Retinal pigment epithelial cell (primary cell): ENCODE measurements around the gene ACP3.
"Not testable (repeated sequence)": the region's sequence is repeated elsewhere in the genome, so short reads cannot be mapped to it uniquely, and the experiment has no call there.

Experiments used
- DNase-seq: peaks from one replicate; pipeline ENCODE4 v3.0.0-alpha.2; 2010; ENCODE audit warnings: low read depth
- H3K4me3 ChIP-seq: 2 replicates; pipeline ENCODE4 v1.5.1; 2011; ENCODE audit warnings: mild to moderate bottlenecking, low read length, control low read depth, moderate library complexity
- TF ChIP-seq, protein P1 (sequence below): conservative IDR thresholded peaks from 2 replicates; pipeline ENCODE4 v1.5.1; 2011; ENCODE audit warnings: low read depth, low read length, control low read depth, inconsistent platforms

ACP3 gene

DNA sequence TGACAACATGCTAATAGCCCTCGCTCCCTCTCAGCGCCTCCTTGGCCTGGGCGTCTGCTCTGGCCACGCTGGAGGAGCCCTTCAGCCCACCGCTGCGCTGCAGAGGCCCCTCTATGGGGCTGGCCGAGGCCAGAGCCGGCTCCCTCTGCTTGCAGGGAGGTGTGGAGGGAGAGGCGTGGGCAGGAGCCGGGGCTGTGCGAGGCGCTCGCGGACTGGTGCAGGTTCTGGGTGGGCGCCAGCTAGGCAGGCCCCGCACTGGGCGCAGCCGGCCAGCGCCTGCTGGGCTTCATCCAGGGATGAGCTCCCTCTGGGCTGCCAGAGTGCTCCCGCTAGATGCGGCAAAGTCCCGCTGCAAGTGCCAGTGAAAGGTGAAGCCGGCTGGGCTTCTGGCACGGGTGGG lies 79.0 kb downstream of the ACP3 start:
- no peak for DNase-seq
- H3K4me3 ChIP-seq: no peak overlapping the region
- TF ChIP-seq, protein P1, sequence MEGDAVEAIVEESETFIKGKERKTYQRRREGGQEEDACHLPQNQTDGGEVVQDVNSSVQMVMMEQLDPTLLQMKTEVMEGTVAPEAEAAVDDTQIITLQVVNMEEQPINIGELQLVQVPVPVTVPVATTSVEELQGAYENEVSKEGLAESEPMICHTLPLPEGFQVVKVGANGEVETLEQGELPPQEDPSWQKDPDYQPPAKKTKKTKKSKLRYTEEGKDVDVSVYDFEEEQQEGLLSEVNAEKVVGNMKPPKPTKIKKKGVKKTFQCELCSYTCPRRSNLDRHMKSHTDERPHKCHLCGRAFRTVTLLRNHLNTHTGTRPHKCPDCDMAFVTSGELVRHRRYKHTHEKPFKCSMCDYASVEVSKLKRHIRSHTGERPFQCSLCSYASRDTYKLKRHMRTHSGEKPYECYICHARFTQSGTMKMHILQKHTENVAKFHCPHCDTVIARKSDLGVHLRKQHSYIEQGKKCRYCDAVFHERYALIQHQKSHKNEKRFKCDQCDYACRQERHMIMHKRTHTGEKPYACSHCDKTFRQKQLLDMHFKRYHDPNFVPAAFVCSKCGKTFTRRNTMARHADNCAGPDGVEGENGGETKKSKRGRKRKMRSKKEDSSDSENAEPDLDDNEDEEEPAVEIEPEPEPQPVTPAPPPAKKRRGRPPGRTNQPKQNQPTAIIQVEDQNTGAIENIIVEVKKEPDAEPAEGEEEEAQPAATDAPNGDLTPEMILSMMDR: no peak

- DNase-seq, H3K4me3 ChIP-seq: not testable (repeated sequence)
These were observed 79.6 kb downstream of the ACP3 start for GRCh38 chr3:132396776-132397175.

DNA sequence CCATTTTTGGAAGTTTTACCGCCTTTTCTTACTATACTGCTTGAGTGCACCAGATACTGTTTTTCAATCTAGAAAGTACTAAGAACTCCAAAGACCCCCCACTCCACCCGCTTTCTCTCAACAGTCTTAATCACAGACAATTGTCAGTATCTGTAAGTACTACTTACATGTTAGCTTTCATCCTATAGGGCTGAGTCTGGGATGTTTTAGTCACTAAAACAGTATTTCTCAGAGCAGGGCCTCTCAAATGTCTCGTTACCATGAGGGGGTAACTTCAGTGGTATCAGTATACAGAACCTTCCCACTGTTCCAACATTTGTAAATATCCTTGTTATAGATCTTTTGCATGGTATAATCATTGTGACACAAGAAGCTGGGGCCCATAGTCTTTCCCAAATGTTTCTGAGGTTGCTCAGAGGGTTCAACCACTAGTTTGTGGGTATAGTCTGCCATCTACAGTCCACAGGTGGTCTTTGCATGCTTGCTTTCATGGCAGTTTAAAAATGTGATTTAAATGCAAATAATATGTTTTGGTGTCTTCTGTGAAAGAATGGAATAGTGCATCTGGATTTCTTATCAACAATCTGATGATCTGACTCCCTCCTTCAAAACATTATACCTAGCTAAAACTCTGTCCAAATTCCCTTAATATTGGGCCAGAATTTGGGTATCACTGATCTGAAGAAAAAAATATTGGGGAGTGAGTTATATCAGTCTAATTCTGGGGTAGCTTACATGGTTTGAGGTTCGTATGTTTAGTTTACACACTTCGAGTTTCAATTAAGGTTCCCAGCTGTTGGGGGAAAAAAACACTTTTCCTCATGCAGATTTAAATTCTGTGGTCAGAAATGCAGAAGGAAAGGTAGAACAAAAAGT lies 82.1 kb downstream of the ACP3 start:
- TF ChIP-seq, protein P1: peak; percentile 89
- no peak for DNase-seq
- no peak overlapping the region for H3K4me3 ChIP-seq

DNA sequence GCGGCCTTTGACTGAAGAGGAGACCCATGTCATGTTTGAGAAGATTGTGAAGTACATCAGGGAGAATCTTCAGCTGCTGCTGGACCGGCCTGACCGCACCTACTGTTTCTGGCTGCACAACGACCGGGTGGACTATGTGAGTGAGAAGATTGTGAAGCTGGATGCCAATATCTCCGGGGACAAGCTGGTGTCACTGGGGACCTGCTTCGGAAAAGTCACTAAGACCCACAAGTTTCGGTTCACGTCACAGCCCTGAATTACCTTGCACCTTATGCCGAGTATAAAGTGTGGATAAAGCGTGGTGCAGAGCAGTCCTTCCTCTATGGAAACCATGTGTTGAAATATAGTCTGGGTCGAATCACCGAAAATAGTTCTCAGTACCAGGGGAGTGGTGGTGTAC lies 84.0 kb downstream of the ACP3 start:
- DNase-seq: no peak
- H3K4me3 ChIP-seq: no peak overlapping the region
- TF ChIP-seq, protein P1: no peak

DNA sequence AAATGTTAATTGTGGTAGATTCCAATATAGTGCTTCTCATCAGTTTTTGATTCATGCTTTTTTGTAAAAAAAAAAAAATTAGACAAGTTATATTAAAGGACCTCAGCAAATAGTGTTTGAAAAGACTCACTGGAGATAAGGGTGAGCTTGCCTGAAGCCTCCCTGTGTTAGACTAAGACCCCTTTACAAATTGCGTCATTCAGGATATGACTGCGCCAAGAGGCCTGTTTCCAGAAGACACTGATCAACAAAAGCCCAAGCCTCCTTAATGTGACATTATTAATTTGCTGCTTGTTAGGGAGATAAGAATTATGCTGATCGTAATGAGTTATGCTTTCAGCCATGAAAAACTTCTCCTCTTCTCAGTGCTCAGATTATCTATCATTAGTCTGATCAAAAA lies 87.1 kb downstream of the ACP3 start:
- DNase-seq: no peak
- H3K4me3 ChIP-seq: no peak overlapping the region
- TF ChIP-seq, protein P1: no peak

DNA sequence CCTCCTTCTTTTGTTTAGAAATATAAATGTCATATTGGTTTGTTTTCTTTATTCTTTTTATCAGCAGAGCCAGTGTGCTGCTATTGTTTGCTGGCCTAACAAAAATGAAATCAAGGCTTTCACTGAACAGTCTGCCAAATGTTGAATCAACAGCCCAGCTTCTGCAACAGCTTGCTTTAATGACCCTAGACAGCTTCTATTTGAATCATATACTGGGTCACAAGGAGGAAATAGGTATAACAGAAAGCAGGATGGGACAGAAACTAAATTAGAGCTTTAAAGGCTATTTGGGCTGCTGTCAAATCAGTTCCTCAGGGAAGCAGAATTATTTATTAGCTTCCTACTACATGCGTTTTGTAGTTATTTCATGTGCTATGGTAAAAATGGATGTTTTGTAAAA lies 88.0 kb downstream of the ACP3 start:
- TF ChIP-seq, protein P1: no peak
- no peak overlapping the region for H3K4me3 ChIP-seq
- no peak for DNase-seq

- DNase-seq: no peak
- H3K4me3 ChIP-seq: no peak overlapping the region
- TF ChIP-seq, protein P1: no peak
These were observed 88.5 kb downstream of the ACP3 start for GRCh38 chr3:132405609-132406299.
